Mucosa of gallbladder (tissue), 1 donor: ENCODE results near the gene PIP5K1B. TPM values are rescaled to one million over a fixed set of nuclear protein-coding genes. Genes with fewer than 3 reads are reported as not detected.
A peak's percentile ranks its signal among the peaks of the same experiment; 100 is the strongest.

Experiments
- DNase-seq: peaks from one replicate; pipeline ENCODE4 v3.0.0-alpha.2; 2020; ENCODE audit warnings: low spot score
- total RNA-seq: library from RNA; stranded (reverse); gene quantifications from one replicate; pipeline ENCODE4 v1.2.1, GENCODE V29; 2021
- donor health status: DM: no; HTN: no; CAD: no.

The PIP5K1B gene
- total RNA-seq, 1 donor from 2014 or later: 14.0 TPM

- DNase-seq: no peak
Measured at GRCh38 chr9:68771376-68771775, 66.3 kb downstream of the PIP5K1B start.

DNA sequence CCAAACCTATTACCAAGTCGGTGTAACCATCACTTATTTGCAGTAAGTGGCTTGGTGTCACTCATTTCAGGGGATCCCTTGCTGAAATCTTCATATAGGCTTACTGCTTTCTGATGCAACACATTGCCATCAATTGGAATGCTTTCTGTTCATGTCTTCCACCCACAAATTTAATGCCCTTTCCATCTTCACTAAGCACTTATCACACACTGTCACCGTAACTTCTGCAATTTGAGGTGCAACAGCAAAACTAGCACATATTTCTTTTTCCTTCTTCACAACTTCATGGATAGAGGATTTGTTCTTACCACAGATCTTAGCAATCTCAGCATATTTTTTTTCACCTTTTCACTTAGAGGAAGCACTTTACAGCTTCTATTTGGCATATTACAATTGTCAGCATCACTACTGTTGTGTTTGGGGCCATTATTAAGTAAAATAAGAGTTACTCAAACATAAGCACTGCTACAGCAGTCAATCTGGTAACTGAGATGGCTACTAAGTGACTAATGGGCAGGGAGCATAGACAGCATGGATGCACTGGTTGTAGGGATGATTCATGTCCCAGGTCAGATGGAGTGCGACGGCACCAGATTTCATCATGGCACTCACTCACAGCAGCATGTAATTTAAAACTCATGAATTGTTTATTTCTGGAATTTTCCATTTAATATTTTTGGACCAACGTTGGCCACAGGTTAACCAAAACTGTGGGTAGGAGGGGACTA lies 70.1 kb downstream of the PIP5K1B start:
- no peak for DNase-seq

GRCh38 chr9:68777070-68777763 lies 72.2 kb downstream of the PIP5K1B start:
- no peak for DNase-seq

GRCh38 chr9:68778635-68779034 lies 73.6 kb downstream of the PIP5K1B start:
- no peak for DNase-seq

- DNase-seq: peak; percentile 95
Measured at GRCh38 chr9:68779558-68780379, 74.7 kb downstream of the PIP5K1B start.

DNA sequence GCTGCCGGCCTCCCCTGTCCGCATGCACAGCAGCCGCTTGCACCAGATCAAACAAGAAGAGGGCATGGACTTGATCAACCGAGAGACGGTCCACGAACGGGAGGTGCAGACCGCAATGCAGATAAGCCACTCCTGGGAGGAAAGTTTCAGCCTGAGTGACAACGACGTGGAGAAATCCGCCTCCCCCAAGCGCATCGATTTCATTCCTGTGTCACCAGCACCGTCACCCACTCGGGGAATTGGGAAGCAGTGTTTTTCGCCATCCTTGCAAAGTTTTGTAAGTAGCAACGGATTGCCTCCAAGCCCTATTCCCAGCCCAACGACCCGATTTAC lies 75.3 kb downstream of the PIP5K1B start:
- no peak for DNase-seq

GRCh38 chr9:68780720-68781119 lies 75.7 kb downstream of the PIP5K1B start:
- no peak for DNase-seq

DNA sequence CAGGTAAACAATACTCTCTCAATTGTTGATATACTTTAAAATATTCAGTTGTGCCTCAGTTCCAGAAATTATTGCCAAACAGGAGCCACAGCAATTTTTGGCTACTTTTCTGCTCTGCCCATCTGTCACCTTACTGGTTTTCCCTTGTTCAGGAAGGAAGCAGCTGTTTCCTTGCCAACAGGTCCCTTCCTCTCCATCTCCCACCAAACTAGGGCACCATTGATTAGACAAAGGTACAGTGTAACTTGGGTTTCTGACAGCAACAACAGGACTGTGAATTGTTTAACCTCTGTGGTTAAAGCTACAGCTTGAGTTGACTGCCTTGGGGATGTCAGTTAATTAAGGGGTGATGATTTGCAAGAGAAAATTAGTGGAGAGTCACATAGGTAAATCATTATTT lies 76.9 kb downstream of the PIP5K1B start:
- DNase-seq: no peak

DNA sequence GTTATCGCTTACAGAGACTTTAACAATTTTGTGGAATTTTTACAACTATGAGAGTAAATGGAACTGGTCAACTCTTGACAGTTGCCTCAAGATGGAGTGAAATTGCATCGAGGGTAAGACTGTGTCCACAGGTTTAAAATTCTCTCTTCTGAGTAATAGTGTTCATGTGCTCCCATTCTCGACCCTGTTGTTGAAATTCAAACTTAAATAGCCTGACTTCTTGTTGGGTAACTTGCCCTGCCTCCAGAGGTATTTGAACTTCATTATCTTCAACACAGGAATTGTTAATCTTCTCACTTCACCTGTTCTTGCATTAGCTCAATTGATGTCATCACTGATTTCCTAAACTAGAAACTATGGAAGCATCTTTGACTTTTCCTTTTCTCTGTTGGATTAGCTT lies 77.5 kb downstream of the PIP5K1B start:
- DNase-seq: no peak

DNA sequence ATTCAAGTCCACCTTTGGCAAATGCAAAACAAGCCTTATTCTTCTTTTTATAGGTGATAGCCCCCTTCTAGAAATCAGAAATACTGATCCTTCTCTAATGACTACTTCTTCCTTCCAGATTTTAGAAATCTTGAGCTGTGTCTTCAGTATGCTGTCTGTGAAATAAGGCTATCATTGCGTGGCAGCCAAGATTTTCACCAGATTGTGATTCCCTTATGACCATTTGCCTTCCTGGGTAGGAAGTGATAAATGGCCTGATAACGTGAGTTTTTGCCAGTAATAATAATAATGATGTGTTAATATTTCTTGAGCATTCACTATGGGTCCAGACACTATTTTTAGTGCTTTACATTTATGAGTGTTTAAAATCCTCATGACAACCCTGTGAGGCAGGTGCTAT lies 80.9 kb downstream of the PIP5K1B start:
- DNase-seq: no peak

GRCh38 chr9:68791169-68791568 lies 86.1 kb downstream of the PIP5K1B start:
- DNase-seq: no peak

GRCh38 chr9:68793605-68794343 lies 88.7 kb downstream of the PIP5K1B start:
- DNase-seq: no peak

DNA sequence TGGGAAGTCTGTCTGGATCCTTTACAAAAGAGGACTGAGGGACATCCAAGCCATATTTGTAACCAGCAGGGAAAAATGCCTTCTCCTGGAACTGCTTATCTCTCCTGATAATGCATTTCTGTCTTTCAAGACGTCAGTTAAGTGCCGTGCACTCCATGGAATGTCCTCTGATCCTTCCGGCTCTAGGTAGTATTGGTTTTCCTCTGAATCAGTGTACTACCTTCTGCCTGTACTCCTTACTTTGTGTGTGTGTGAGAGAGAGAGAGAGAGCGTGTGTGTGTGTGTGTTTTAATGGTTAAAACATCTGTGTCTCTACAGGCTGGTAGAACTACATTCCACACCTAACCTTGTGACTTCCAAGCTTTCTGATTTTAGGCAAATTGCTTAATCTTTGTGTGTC lies 89.9 kb downstream of the PIP5K1B start:
- peak; percentile 13 for DNase-seq

GRCh38 chr9:68795411-68795810 lies 90.4 kb downstream of the PIP5K1B start:
- DNase-seq: no peak

DNA sequence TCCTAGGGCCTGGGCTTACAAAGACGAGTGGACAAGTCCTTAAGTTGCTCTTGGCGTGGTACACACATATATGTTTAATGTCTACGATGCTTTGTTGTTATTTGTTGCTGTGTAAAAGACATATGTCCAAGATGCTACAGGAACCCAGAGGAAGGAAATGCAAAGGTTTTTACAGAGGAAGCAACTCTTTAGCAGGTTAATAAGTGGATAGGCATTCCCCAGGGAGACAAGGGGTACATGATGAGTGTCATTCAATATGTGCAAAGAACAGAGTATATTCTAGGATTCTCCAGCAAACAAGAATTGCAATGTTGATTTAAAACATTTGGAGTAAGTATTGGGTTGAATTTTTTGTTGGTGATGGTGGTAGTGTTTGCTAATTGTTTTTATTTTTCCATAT lies 92.1 kb downstream of the PIP5K1B start:
- DNase-seq: no peak

DNA sequence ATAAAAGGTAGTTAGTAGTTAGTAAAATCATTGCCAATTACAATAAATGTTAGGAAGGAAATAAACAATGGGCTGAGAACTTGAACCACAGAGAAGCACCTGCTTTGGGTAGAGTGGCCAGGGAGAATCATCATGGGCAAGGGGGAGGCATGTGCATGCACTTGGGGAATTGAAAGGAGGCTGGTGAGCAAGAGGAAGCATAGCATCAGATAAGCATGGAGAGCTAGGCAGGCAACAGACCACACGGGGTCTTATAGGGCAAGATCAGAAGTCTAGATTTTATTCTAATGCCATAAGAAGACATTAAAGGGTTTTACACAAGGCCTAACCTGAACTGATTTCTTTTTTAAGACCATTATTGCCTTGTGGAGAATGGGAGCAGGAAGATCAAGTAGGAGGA lies 93.4 kb downstream of the PIP5K1B start:
- DNase-seq: no peak

- DNase-seq: no peak
Measured at GRCh38 chr9:68800836-68801235, 95.8 kb downstream of the PIP5K1B start.

DNA sequence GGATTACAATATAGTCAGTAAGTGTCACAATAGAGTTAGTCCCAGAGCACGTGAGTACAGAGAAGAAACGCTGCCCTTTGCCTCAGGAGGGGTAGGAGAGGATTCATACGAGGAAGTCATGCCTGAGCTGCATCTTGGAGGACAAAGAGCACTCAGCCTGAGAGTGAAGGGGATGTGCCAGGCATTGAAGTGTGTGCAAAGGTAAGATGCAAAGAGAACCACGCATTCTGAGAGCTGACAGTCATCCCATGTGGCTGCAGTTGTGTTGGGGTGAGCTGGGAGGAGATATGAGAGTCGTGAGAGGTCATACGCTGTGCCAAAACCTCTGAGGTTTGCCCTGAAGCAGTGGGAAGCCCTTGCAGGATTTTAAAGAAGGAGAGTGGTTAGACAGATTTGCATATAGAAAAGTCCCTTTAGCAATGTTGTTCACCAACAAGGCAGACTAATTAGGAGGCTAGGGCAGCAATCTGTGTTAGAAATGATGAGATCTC lies 97.5 kb downstream of the PIP5K1B start:
- DNase-seq: no peak

DNA sequence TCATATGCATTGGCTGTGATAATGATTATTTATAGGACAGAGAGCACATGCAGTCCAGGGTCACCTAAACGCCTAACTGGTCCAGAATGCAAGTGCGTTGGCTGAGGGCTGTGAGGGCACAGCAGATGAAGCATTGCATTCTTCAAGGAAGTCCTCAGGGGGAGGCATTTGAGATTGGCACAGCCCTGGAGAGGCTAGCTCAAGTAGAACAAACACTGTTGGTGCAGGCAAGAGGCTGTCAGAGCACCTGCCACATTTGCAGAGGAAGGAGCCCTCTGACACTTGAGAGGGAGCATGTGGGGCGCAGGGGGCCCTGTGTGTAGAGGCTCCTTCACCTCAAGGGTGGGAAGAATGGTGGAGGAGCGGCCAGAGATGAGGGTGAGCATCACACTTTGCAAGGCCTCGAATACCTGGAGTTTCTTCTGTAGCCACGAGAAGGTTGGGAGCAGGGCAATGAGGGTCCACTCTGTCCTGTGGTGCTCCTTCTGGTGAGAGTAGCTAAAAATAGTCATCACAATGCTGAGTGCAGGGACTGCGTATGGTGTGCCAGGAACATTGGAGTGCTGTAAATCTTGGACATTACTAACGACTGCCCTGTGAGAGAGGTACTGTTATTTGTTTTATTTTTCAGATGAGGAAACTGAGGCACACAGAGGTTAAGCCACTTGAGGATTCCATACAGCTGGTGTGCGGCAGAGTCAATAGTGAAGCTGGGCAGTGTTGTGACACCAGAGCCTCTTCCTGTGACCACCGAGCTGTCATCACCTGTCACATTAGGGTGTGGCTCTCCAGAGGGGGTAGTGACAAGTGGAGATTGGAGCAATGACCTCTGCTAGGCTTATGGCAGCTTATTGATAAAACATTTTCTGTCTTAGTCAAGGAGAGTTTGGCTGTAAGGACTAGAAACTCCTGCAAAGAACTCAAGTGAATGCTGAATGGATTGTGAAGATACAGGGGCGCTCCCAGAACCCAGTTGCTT lies 100.2 kb downstream of the PIP5K1B start:
- DNase-seq: no peak

GRCh38 chr9:68805890-68806517 lies 101.0 kb downstream of the PIP5K1B start:
- DNase-seq: no peak
